Upper lobe of left lung (tissue), 6 donors: Measurements from ENCODE around the gene HAPLN1. TPM values are rescaled to one million over a fixed set of nuclear protein-coding genes. Genes with fewer than 3 reads are reported as not detected.
"Not testable (repeated sequence)": the region's sequence is repeated elsewhere in the genome, so short reads cannot be mapped to it uniquely, and the experiment has no call there.

Source experiments
- ATAC-seq, 2 donors: fragments of 200-7000 bp; cut with Tn5 transposase; one replicate each; pipeline ENCODE4 v1.9.1; 2022; ENCODE audit warnings: mild to moderate bottlenecking in 2 of 2, moderate library complexity in 2 of 2; ENCODE audit not compliant: low FRiP score in 2 of 2
- DNase-seq, 2 donors: peaks; one replicate each; pipeline ENCODE4 v3.0.0-alpha.2; 2019 to 2020
- H3K27ac ChIP-seq, 4 donors: fragments of 200-600 bp; sonication (generic); one replicate each; pipeline ENCODE4 v1.5.1; 2016 to 2019
- H3K27me3 ChIP-seq, 4 donors: fragments of 200-600 bp; sonication (generic); one replicate each; pipeline ENCODE4 v1.5.1; 2017 to 2019
- H3K36me3 ChIP-seq, 4 donors: fragments of 200-600 bp; sonication (generic); one replicate each; pipeline ENCODE4 v1.5.1; 2016 to 2019
- H3K4me1 ChIP-seq, 4 donors: fragments of 200-600 bp; sonication (generic); one replicate each; pipeline ENCODE4 v1.5.1; 2018 to 2019
- H3K4me3 ChIP-seq, 4 donors: fragments of 200-600 bp; sonication (generic); one replicate each; pipeline ENCODE4 v1.5.1; 2017 to 2019; ENCODE audit warnings: mild to moderate bottlenecking in 2 of 4, moderate library complexity in 1 of 4
- H3K9me3 ChIP-seq, 4 donors: fragments of 200-600 bp; sonication (generic); one replicate each; pipeline ENCODE4 v1.5.1; 2018 to 2019
- CTCF ChIP-seq, 6 experiments: fragments of 450-650 bp in 4 of 6; fragments of 200-600 bp in 2 of 6; sonication (generic) in 2 of 6; IDR thresholded peaks; one replicate each; pipeline ENCODE4 v1.5.1; 2016 to 2019; ENCODE audit warnings: antibody characterized with exemption in 6 of 6
- EP300 ChIP-seq, 4 donors: sonication (generic); formaldehyde crosslinking; IDR thresholded peaks; one replicate each; pipeline ENCODE4 v1.5.1; 2017; ENCODE audit warnings: antibody characterized with exemption in 4 of 4, control low read depth in 2 of 4
- POLR2A ChIP-seq, 4 donors: fragments of 450-650 bp; IDR thresholded peaks; one replicate each; pipeline ENCODE4 v1.5.1; 2016 to 2017; ENCODE audit warnings: antibody characterized with exemption in 4 of 4, mild to moderate bottlenecking in 2 of 4
- POLR2AphosphoS5 ChIP-seq, 2 donors: sonication (generic); formaldehyde crosslinking; IDR thresholded peaks; one replicate each; pipeline ENCODE4 v1.5.1; 2017; ENCODE audit warnings: antibody characterized with exemption in 2 of 2
- WGBS, 2 donors: methylation state at CpG; one replicate each; pipeline ENCODE4 v1.1.5; 2017 to 2018; 5-methylcytosine and 5-hydroxymethylcytosine counted together
- total RNA-seq, 6 donors: library from RNA; depleted of rRNA in 4 of 6; stranded (reverse); fragments of >200 nt in 4 of 6; gene quantifications; one replicate each; pipeline versions ENCODE4 v1.1.0 to v1.2.1, GENCODE V29; 2016 to 2021
- donor health status: DM: no; HTN: no; CAD: no; lungs with moderate emphysema.
- donor health status: DM: no; HTN: yes; CAD: no; lungs with severe emphysema.

The HAPLN1 gene
- total RNA-seq, 6 donors from 2014 or later: 0.30 to 0.46 TPM; not detected in 4

DNA sequence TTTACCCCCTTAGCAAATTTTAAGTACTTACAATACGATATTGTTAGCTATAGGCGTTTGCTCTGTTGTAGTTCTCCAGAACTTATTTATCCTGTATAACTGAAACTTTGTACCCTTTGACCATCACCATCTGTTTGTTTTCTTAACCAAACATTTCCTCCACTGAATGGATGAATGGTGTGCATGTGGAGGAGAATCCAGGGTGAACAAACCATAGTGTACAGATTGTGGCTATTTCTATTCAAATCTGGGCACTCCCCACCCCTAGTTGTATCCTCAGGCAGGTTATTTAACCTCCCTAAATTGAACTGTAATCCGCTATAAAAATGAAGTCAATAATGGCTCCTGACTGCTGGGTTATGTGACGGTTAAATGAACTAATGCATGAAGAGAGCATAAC, 21.4 kb upstream of the HAPLN1 start:
- H3K27me3 ChIP-seq: no peaks in the 10 kb centered on the region
- TF ChIP-seq EP300 (IDR thresholded peaks at IDR 0.05) (no peak), CTCF (IDR thresholded peaks at IDR 0.05) (no peak), POLR2A (IDR thresholded peaks at IDR 0.05) (no peak), POLR2AphosphoS5 (IDR thresholded peaks at IDR 0.05) (no peak)
- H3K27ac ChIP-seq: no peak overlapping the region
- no peak for ATAC-seq
- H3K9me3 ChIP-seq: no peaks in the 10 kb centered on the region
- no peak for DNase-seq
- H3K4me3 ChIP-seq: no peak overlapping the region
- 87 to 93% methylated on average over 4 of the region's 4 CpGs for WGBS, 2 donors
- H3K36me3 ChIP-seq: no peaks in the 10 kb centered on the region
- no peaks in the 10 kb centered on the region for H3K4me1 ChIP-seq

DNA sequence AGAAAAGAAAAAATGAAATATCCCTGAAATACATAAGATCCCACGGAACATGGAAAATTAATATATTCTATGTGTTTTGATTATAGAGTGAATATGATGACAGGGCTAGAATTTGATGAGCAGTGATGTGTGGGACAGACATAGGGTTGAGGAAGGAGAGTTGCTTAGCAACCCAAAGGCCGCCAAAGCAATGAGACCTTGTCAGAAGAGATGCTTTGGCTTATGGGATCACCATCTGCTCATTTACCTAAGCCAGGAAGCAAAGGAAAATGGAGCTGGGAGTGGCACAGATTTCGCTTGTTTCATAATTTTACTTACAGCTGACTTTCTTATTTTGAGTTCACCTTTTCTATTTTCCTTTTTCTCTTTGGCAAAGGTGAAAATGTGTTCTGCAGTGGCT, 20.9 kb upstream of the HAPLN1 start:
- Histone ChIP-seq H3K36me3 (no peaks in the 10 kb centered on the region), H3K27ac (no peak overlapping the region), H3K9me3 (no peaks in the 10 kb centered on the region), H3K4me3 (no peak overlapping the region), H3K4me1 (no peaks in the 10 kb centered on the region), H3K27me3 (no peaks in the 10 kb centered on the region)
- no peak for TF ChIP-seq CTCF (IDR thresholded peaks at IDR 0.05)
- TF ChIP-seq POLR2A (IDR thresholded peaks at IDR 0.05): no peak
- TF ChIP-seq POLR2AphosphoS5 (IDR thresholded peaks at IDR 0.05): no peak
- no peak for TF ChIP-seq EP300 (IDR thresholded peaks at IDR 0.05)
- WGBS, 2 donors: 83 to 89% methylated on average over 3 of the region's 3 CpGs
- no peak for DNase-seq
- no peak for ATAC-seq

DNA sequence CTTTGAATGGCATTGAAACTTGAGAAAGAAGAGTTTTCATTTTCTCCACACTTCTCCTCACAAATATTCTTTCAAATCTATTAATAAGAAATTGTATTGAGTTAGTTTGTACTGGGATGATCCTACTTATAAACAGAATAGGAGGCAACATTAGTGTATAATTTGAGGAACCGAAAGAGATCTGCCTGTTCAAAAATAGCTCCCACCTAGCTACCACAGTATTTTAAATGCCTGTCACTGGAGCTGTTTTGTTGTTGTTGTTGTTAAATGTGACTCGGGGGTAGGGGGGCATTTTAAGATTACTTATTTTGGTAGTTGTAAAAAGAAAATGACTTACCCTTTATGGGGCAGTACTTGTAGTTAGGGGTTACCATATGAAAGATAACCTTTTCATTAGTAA, 20.1 kb upstream of the HAPLN1 start:
- no peaks in the 10 kb centered on the region for H3K36me3 ChIP-seq
- H3K27me3 ChIP-seq: no peaks in the 10 kb centered on the region
- WGBS, 2 donors: 82 to 93% methylated on average over 2 of the region's 2 CpGs
- H3K9me3 ChIP-seq: no peaks in the 10 kb centered on the region
- H3K4me3 ChIP-seq: no peak overlapping the region
- no peaks in the 10 kb centered on the region for H3K4me1 ChIP-seq
- no peak overlapping the region for H3K27ac ChIP-seq
- no peak for TF ChIP-seq EP300 (IDR thresholded peaks at IDR 0.05)
- no peak for TF ChIP-seq POLR2A (IDR thresholded peaks at IDR 0.05)
- no peak for TF ChIP-seq POLR2AphosphoS5 (IDR thresholded peaks at IDR 0.05)
- no peak for TF ChIP-seq CTCF (IDR thresholded peaks at IDR 0.05)
- DNase-seq (no peak), ATAC-seq (no peak)

DNA sequence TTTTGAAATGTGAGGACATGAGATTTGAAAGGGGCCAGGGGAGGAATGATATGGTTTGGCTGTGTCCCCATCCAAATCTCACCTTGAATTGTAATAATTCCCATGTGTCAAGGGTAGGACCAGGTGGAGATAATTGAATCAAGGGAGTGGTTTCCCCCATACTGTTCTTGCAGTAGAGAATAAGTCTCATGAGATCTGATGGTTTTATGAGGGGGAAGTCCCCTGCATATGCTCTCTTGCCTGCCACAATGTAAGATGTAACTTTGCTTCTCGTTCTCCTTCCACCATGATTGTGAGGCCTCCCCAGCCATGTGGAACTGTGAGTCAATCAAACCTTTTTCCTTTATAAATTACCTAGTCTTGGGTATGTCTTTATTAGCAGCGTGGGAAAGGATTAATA, 15.5 kb upstream of the HAPLN1 start:
- not testable (repeated sequence) for DNase-seq, ATAC-seq, H3K36me3 ChIP-seq, H3K4me3 ChIP-seq, H3K9me3 ChIP-seq, H3K27ac ChIP-seq, H3K27me3 ChIP-seq, H3K4me1 ChIP-seq
- WGBS, 2 donors: 95 to 98% methylated on average over 2 of the region's 2 CpGs

DNA sequence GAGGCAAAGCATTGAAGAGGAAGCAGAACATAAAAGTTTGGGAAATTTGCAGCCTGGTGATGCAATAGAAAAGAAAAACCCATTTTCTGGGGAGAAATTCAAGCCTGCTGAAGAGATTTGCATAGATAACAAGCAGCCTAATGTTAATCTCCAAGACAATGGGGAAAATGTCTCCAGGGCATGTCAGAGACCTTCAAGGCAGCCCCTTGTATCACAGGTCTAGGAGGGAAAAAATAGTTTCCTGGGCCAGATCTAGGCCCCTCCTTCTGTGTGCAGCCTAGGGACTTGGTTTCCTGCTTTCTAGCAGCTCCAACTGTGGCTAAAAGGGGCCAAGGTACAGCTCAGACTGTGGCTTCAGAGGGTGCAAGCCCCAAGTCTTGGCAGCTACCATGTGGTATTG, 14.4 kb upstream of the HAPLN1 start:
- not testable (repeated sequence) for H3K4me3 ChIP-seq, ATAC-seq, H3K27me3 ChIP-seq, H3K4me1 ChIP-seq, H3K9me3 ChIP-seq, H3K36me3 ChIP-seq, DNase-seq, H3K27ac ChIP-seq

DNA sequence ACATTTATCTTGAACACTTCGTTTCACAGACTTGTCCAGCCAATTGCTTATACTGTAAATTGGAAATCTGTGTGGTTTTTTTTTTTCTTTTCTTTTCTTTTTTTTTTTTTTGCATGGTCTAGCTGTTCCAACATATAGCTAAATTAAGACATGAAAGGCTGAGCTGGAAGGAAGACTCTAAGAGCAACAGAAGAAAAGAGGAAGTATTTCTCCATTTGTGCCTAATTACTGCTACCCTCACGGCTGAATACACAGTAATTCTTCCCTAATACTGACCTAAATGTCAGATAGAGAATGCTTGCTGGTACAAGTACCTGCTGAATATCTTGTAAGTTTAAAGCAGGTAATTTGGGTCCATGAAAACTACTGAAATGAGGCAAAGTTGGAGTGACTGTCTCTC, 11.0 kb upstream of the HAPLN1 start:
- no peaks in the 10 kb centered on the region for H3K27me3 ChIP-seq

More for the DNA sequence above, 11.0 kb upstream of the HAPLN1 start:
- ATAC-seq (no peak), DNase-seq (no peak)
- no peak for TF ChIP-seq POLR2A (IDR thresholded peaks at IDR 0.05)
- no peak for TF ChIP-seq POLR2AphosphoS5 (IDR thresholded peaks at IDR 0.05)
- no peak for TF ChIP-seq CTCF (IDR thresholded peaks at IDR 0.05)
- TF ChIP-seq EP300 (IDR thresholded peaks at IDR 0.05): no peak
- H3K4me1 ChIP-seq: no peaks in the 10 kb centered on the region
- H3K4me3 ChIP-seq: no peak overlapping the region
- H3K36me3 ChIP-seq: no peaks in the 10 kb centered on the region
- H3K9me3 ChIP-seq: no peaks in the 10 kb centered on the region
- no peak overlapping the region for H3K27ac ChIP-seq
- 59 to 62% methylated on average over 2 of the region's 2 CpGs for WGBS, 2 donors
